Central memory CD4-positive, alpha-beta T cell (primary cell): Measurements from ENCODE around the gene C11orf97.
"Not testable (repeated sequence)": the region's sequence is repeated elsewhere in the genome, so short reads cannot be mapped to it uniquely, and the experiment has no call there.

Source experiments
- DNase-seq: peaks from one replicate; pipeline ENCODE4 v3.0.0; 2022

Gene C11orf97

GRCh38 chr11:94558468-94558867, 46.2 kb downstream of the C11orf97 start:
- DNase-seq = no peak

- no peak for DNase-seq
Measured at GRCh38 chr11:94558932-94559331, 46.7 kb downstream of the C11orf97 start.

GRCh38 chr11:94559361-94559760, 47.1 kb downstream of the C11orf97 start:
- no peak for DNase-seq

- DNase-seq = no peak
Measured at GRCh38 chr11:94560834-94561233, 48.6 kb downstream of the C11orf97 start.

- DNase-seq = no peak
Measured at GRCh38 chr11:94563176-94563847, 51.1 kb downstream of the C11orf97 start.

- DNase-seq = no peak
Measured at GRCh38 chr11:94563848-94564467, 51.7 kb downstream of the C11orf97 start.

GRCh38 chr11:94567181-94567670, 55.0 kb downstream of the C11orf97 start, which contains the start of gene PIWIL4:
TSS of gene PIWIL4 (plus strand) at chr11:94567368. CDS start at chr11:94567519, 151 bp downstream.
- DNase-seq = no peak

- DNase-seq = no peak
Measured at GRCh38 chr11:94568200-94568599, 55.9 kb downstream of the C11orf97 start.

GRCh38 chr11:94568717-94569116, 56.5 kb downstream of the C11orf97 start:
- no peak for DNase-seq

- DNase-seq = not testable (repeated sequence)
Measured at GRCh38 chr11:94572975-94573374, 60.7 kb downstream of the C11orf97 start.

GRCh38 chr11:94574193-94574961, 62.1 kb downstream of the C11orf97 start:
- DNase-seq = no peak

- no peak for DNase-seq
Measured at GRCh38 chr11:94576306-94576705, 64.0 kb downstream of the C11orf97 start.

GRCh38 chr11:94577841-94578240, 65.6 kb downstream of the C11orf97 start:
- no peak for DNase-seq
